Caco-2 (cell line): ENCODE data around the gene FCGR1A. TPM values are rescaled to one million over a fixed set of nuclear protein-coding genes. Genes with fewer than 3 reads are reported as not detected.
"Not testable (repeated sequence)": the region's sequence is repeated elsewhere in the genome, so short reads cannot be mapped to it uniquely, and the experiment has no call there.

ENCODE experiments used
- Bru-seq: library from RNA; stranded (reverse); fragments of 400-500 nt; gene quantifications from one replicate; lab custom pipeline; 2021; lab: Mats Ljungman, UMichigan
- BruChase-seq, 2 experiments: library from RNA; stranded (reverse); fragments of 400-500 nt; gene quantifications; one replicate each; lab custom pipeline; 2021; lab: Mats Ljungman, UMichigan
- BruUV-seq: library from RNA; stranded (reverse); fragments of 400-500 nt; replicated peaks from 2 replicates; lab custom pipeline; 2021; lab: Mats Ljungman, UMichigan
- CTCF ChIA-PET: fragments of 300-600 bp; sonication (Branson Sonifier 250); formaldehyde crosslinking; loops from one replicate; lab custom pipeline; 2022; ENCODE audit warnings: antibody characterized with exemption; lab: Charles Lee
- POLR2A ChIA-PET: fragments of 300-600 bp; sonication (Branson Sonifier 250); formaldehyde crosslinking; loops from one replicate; lab custom pipeline; 2022; ENCODE audit warnings: antibody characterized with exemption; lab: Charles Lee
- DNase-seq, 2 experiments: peaks; one replicate each; pipeline versions ENCODE4 v3.0.0 to v3.0.0-alpha.2; 2020 to 2022
- H3K27me3 ChIP-seq: replicated peaks from 2 replicates; pipeline ENCODE4 v1.6.0; 2011; ENCODE audit warnings: low read length; ENCODE audit not compliant: control insufficient read depth, insufficient read depth
- H3K36me3 ChIP-seq: 2 replicates; pipeline ENCODE4 v1.5.1; 2011; ENCODE audit warnings: low read length; ENCODE audit not compliant: control insufficient read depth, insufficient read depth
- H3K4me1 ChIP-seq: fragments of 250-450 bp; sonication (Bioruptor Pico); 2 replicates; pipeline ENCODE4 v1.5.1; 2020; ENCODE audit warnings: mild to moderate bottlenecking
- H3K4me3 ChIP-seq: 2 replicates; pipeline ENCODE4 v1.5.1; 2011; ENCODE audit warnings: low read depth, mild to moderate bottlenecking, control low read depth, low read length
- H3K9me3 ChIP-seq: fragments of 250-450 bp; sonication (Bioruptor Pico); 2 replicates; pipeline ENCODE4 v1.5.1; 2020; ENCODE audit warnings: mild to moderate bottlenecking, moderate library complexity
- H3K27ac Mint-ChIP-seq: one replicate; pipeline ENCODE4 v1.8.0; 2022; ENCODE audit warnings: mixed read lengths; ENCODE audit not compliant: unreplicated experiment
- H3K27me3 Mint-ChIP-seq: one replicate; pipeline ENCODE4 v1.8.0; 2022; ENCODE audit warnings: mixed read lengths; ENCODE audit not compliant: insufficient read depth, unreplicated experiment
- H3K36me3 Mint-ChIP-seq: one replicate; pipeline ENCODE4 v1.8.0; 2022; ENCODE audit warnings: mild to moderate bottlenecking, mixed read lengths; ENCODE audit not compliant: insufficient read depth, unreplicated experiment
- H3K4me1 Mint-ChIP-seq: one replicate; pipeline ENCODE4 v1.8.0; 2022; ENCODE audit warnings: low read depth, mixed read lengths; ENCODE audit not compliant: unreplicated experiment
- H3K4me3 Mint-ChIP-seq: one replicate; pipeline ENCODE4 v1.8.0; 2022; ENCODE audit warnings: mild to moderate bottlenecking, moderate library complexity, mixed read lengths; ENCODE audit not compliant: unreplicated experiment
- H3K9me3 Mint-ChIP-seq: one replicate; pipeline ENCODE4 v1.8.0; 2022; ENCODE audit warnings: mixed read lengths; ENCODE audit not compliant: unreplicated experiment
- intact Hi-C: fragments of 100-400 bp; cut with micrococcal nuclease; formaldehyde crosslinking; loops from one replicate; pipeline ENCODE4 v1.10.0; 2022; ENCODE audit not compliant: unreplicated experiment
- long read RNA-seq: library from polyadenylated mRNA; stranded (forward); transcript quantifications from one replicate; pipeline ENCODE4 v2.0.0, GENCODE V29; 2022
- total RNA-seq: library from RNA; stranded (reverse); gene quantifications from 2 replicates; pipeline ENCODE4 v1.2.3, GENCODE V29; 2022

Gene FCGR1A
- total RNA-seq = not detected in 2 replicates
- Bru-seq, nascent RNA = percentile 4 among the genes with signal in this experiment
- percentile 15 among the genes with signal in this experiment for BruChase-seq, experiment 1, labeled RNA remaining after a 2-hour chase
- not detected for BruChase-seq, experiment 2, labeled RNA remaining after a 6-hour chase
- long read RNA-seq = 0 reads

GRCh38 chr1:149782600-149782999, at the start of gene FCGR1A:
Gene FCGR1A (plus strand): TSS chr1:149782694. CDS start chr1:149782744, 50 bp downstream.
- BruUV-seq, DNase-seq, H3K27me3 ChIP-seq, H3K9me3 Mint-ChIP-seq, H3K27me3 Mint-ChIP-seq, H3K4me3 ChIP-seq, H3K4me1 ChIP-seq, CTCF ChIA-PET, H3K36me3 Mint-ChIP-seq, intact Hi-C loops, H3K27ac Mint-ChIP-seq, H3K36me3 ChIP-seq, H3K4me3 Mint-ChIP-seq, POLR2A ChIA-PET, H3K9me3 ChIP-seq, H3K4me1 Mint-ChIP-seq: not testable (repeated sequence)

- H3K4me3 Mint-ChIP-seq, CTCF ChIA-PET: not testable (repeated sequence)
These were observed 49.7 kb upstream of the FCGR1A start for GRCh38 chr1:149732781-149733180.

GRCh38 chr1:149734692-149735091, 47.8 kb upstream of the FCGR1A start:
- H3K4me3 Mint-ChIP-seq, H3K9me3 ChIP-seq, CTCF ChIA-PET, POLR2A ChIA-PET, intact Hi-C loops, H3K4me1 ChIP-seq, H3K27me3 Mint-ChIP-seq, H3K27me3 ChIP-seq, H3K4me3 ChIP-seq, H3K36me3 Mint-ChIP-seq, H3K4me1 Mint-ChIP-seq, H3K36me3 ChIP-seq, BruUV-seq, DNase-seq, H3K9me3 Mint-ChIP-seq, H3K27ac Mint-ChIP-seq: not testable (repeated sequence)

More at GRCh38 chr1:149732781-149733180, 49.7 kb upstream of the FCGR1A start:
- H3K9me3 ChIP-seq, H3K36me3 Mint-ChIP-seq, H3K4me3 ChIP-seq, H3K4me1 ChIP-seq, H3K4me1 Mint-ChIP-seq, POLR2A ChIA-PET, H3K27me3 ChIP-seq, H3K36me3 ChIP-seq, H3K9me3 Mint-ChIP-seq, intact Hi-C loops, H3K27ac Mint-ChIP-seq, DNase-seq, H3K27me3 Mint-ChIP-seq, BruUV-seq: not testable (repeated sequence)

GRCh38 chr1:149740148-149740581, 42.3 kb upstream of the FCGR1A start:
- H3K36me3 ChIP-seq, intact Hi-C loops, H3K9me3 ChIP-seq, H3K4me1 ChIP-seq, H3K4me1 Mint-ChIP-seq, DNase-seq, H3K4me3 ChIP-seq, BruUV-seq, H3K4me3 Mint-ChIP-seq, CTCF ChIA-PET, H3K27ac Mint-ChIP-seq, POLR2A ChIA-PET, H3K27me3 Mint-ChIP-seq, H3K27me3 ChIP-seq, H3K36me3 Mint-ChIP-seq, H3K9me3 Mint-ChIP-seq: not testable (repeated sequence)

GRCh38 chr1:149740590-149741230, 41.8 kb upstream of the FCGR1A start:
- CTCF ChIA-PET, BruUV-seq, H3K36me3 ChIP-seq, DNase-seq, H3K27me3 Mint-ChIP-seq, H3K36me3 Mint-ChIP-seq, H3K4me3 Mint-ChIP-seq, H3K27ac Mint-ChIP-seq, H3K9me3 ChIP-seq, H3K27me3 ChIP-seq, intact Hi-C loops, H3K4me3 ChIP-seq, H3K4me1 ChIP-seq, H3K9me3 Mint-ChIP-seq, H3K4me1 Mint-ChIP-seq, POLR2A ChIA-PET: not testable (repeated sequence)

- H3K9me3 ChIP-seq, H3K4me3 Mint-ChIP-seq, intact Hi-C loops, H3K27me3 ChIP-seq, H3K4me3 ChIP-seq, CTCF ChIA-PET, H3K4me1 ChIP-seq, BruUV-seq, H3K4me1 Mint-ChIP-seq, H3K9me3 Mint-ChIP-seq, H3K36me3 ChIP-seq, H3K27ac Mint-ChIP-seq, H3K36me3 Mint-ChIP-seq, DNase-seq, POLR2A ChIA-PET, H3K27me3 Mint-ChIP-seq: not testable (repeated sequence)
These were observed 40.6 kb upstream of the FCGR1A start for GRCh38 chr1:149741914-149742313.
